ENCODE results near the gene SNRPD2.

SNRPD2 gene

GRCh38 chr19:45659096-45659729 lies 32.5 kb downstream of the SNRPD2 start:
- H3K36me3 ChIP-seq (ENCODE audit: control insufficient read depth in 5 of 5, insufficient read depth in 5 of 5, low read length in 5 of 5), result no peaks in the 10 kb centered on the region
- no peak overlapping the region for H3K4me3 ChIP-seq (ENCODE audit: low read depth in 1 of 5, low read length in 5 of 5)
- H3K9me3 ChIP-seq (ENCODE audit: control insufficient read depth in 5 of 5, low read length in 5 of 5), result no peaks in the 10 kb centered on the region
- H3K27me3 ChIP-seq (ENCODE audit: control insufficient read depth in 5 of 5, insufficient read depth in 4 of 5, low read length in 5 of 5), result no peaks in the 10 kb centered on the region
- H3K9ac ChIP-seq (ENCODE audit: low read length in 5 of 5), result no peak overlapping the region
- H3K4me1 ChIP-seq (ENCODE audit: control insufficient read depth in 5 of 5, insufficient read depth in 5 of 5, low read length in 5 of 5), result peaks cover 0 to 4% (median 4%) of the 10 kb centered on the region in 5 donors
- H3K27ac ChIP-seq (ENCODE audit: low read depth, low read length), result no peak overlapping the region

GRCh38 chr19:45657520-45658167 lies 34.1 kb downstream of the SNRPD2 start:
- Histone ChIP-seq H3K27me3 (ENCODE audit: control insufficient read depth in 5 of 5, insufficient read depth in 4 of 5, low read length in 5 of 5) (peaks cover 0 to 2% (median 0%) of the 10 kb centered on the region in 5 donors), H3K27ac (ENCODE audit: low read depth, low read length) (no peak overlapping the region), H3K4me1 (ENCODE audit: control insufficient read depth in 5 of 5, insufficient read depth in 5 of 5, low read length in 5 of 5) (no peaks in the 10 kb centered on the region), H3K36me3 (ENCODE audit: control insufficient read depth in 5 of 5, insufficient read depth in 5 of 5, low read length in 5 of 5) (no peaks in the 10 kb centered on the region), H3K9me3 (ENCODE audit: control insufficient read depth in 5 of 5, low read length in 5 of 5) (no peaks in the 10 kb centered on the region), H3K9ac (ENCODE audit: low read length in 5 of 5) (no peak overlapping the region), H3K4me3 (ENCODE audit: low read depth in 1 of 5, low read length in 5 of 5) (no peak overlapping the region)

GRCh38 chr19:45655073-45655472 lies 36.7 kb downstream of the SNRPD2 start:
- Histone ChIP-seq H3K4me3 (ENCODE audit: low read depth in 1 of 5, low read length in 5 of 5) (no peak overlapping the region), H3K4me1 (ENCODE audit: control insufficient read depth in 5 of 5, insufficient read depth in 5 of 5, low read length in 5 of 5) (no peaks in the 10 kb centered on the region), H3K9me3 (ENCODE audit: control insufficient read depth in 5 of 5, low read length in 5 of 5) (no peaks in the 10 kb centered on the region), H3K9ac (ENCODE audit: low read length in 5 of 5) (no peak overlapping the region), H3K27me3 (ENCODE audit: control insufficient read depth in 5 of 5, insufficient read depth in 4 of 5, low read length in 5 of 5) (peaks cover 0 to 2% (median 0%) of the 10 kb centered on the region in 5 donors), H3K36me3 (ENCODE audit: control insufficient read depth in 5 of 5, insufficient read depth in 5 of 5, low read length in 5 of 5) (no peaks in the 10 kb centered on the region), H3K27ac (ENCODE audit: low read depth, low read length) (no peak overlapping the region)

GRCh38 chr19:45653634-45654033 lies 38.1 kb downstream of the SNRPD2 start:
- no peaks in the 10 kb centered on the region for H3K4me1 ChIP-seq (ENCODE audit: control insufficient read depth in 5 of 5, insufficient read depth in 5 of 5, low read length in 5 of 5)
- H3K36me3 ChIP-seq (ENCODE audit: control insufficient read depth in 5 of 5, insufficient read depth in 5 of 5, low read length in 5 of 5), result no peaks in the 10 kb centered on the region
- H3K4me3 ChIP-seq (ENCODE audit: low read depth in 1 of 5, low read length in 5 of 5), result no peak overlapping the region
- no peaks in the 10 kb centered on the region for H3K9me3 ChIP-seq (ENCODE audit: control insufficient read depth in 5 of 5, low read length in 5 of 5)
- H3K27me3 ChIP-seq (ENCODE audit: control insufficient read depth in 5 of 5, insufficient read depth in 4 of 5, low read length in 5 of 5), result peaks cover 0 to 2% (median 0%) of the 10 kb centered on the region in 5 donors
- no peak overlapping the region for H3K27ac ChIP-seq (ENCODE audit: low read depth, low read length)
- no peak overlapping the region for H3K9ac ChIP-seq (ENCODE audit: low read length in 5 of 5)

GRCh38 chr19:45650722-45651121 lies 41.0 kb downstream of the SNRPD2 start:
- H3K9me3 ChIP-seq (ENCODE audit: control insufficient read depth in 5 of 5, low read length in 5 of 5), result no peaks in the 10 kb centered on the region
- peaks cover 0 to 8% (median 0%) of the 10 kb centered on the region in 5 donors for H3K27me3 ChIP-seq (ENCODE audit: control insufficient read depth in 5 of 5, insufficient read depth in 4 of 5, low read length in 5 of 5)
- H3K4me1 ChIP-seq (ENCODE audit: control insufficient read depth in 5 of 5, insufficient read depth in 5 of 5, low read length in 5 of 5), result peaks cover 0 to 9% (median 6%) of the 10 kb centered on the region in 5 donors
- H3K36me3 ChIP-seq (ENCODE audit: control insufficient read depth in 5 of 5, insufficient read depth in 5 of 5, low read length in 5 of 5), result no peaks in the 10 kb centered on the region
- no peak overlapping the region for H3K27ac ChIP-seq (ENCODE audit: low read depth, low read length)
- H3K9ac ChIP-seq (ENCODE audit: low read length in 5 of 5), result no peak overlapping the region
- H3K4me3 ChIP-seq (ENCODE audit: low read depth in 1 of 5, low read length in 5 of 5), result no peak overlapping the region

GRCh38 chr19:45646345-45646698 lies 45.4 kb downstream of the SNRPD2 start:
- peak overlapping the region in 3 of 5 donors; percentile 8 to 59 (median 59) for H3K4me3 ChIP-seq (ENCODE audit: low read depth in 1 of 5, low read length in 5 of 5)
- no peaks in the 10 kb centered on the region for H3K9me3 ChIP-seq (ENCODE audit: control insufficient read depth in 5 of 5, low read length in 5 of 5)
- peak overlapping the region in 1 of 5 donors; percentile 35 for H3K9ac ChIP-seq (ENCODE audit: low read length in 5 of 5)
- no peaks in the 10 kb centered on the region for H3K36me3 ChIP-seq (ENCODE audit: control insufficient read depth in 5 of 5, insufficient read depth in 5 of 5, low read length in 5 of 5)
- H3K27me3 ChIP-seq (ENCODE audit: control insufficient read depth in 5 of 5, insufficient read depth in 4 of 5, low read length in 5 of 5), result peaks cover 0 to 10% (median 9%) of the 10 kb centered on the region in 5 donors
- H3K4me1 ChIP-seq (ENCODE audit: control insufficient read depth in 5 of 5, insufficient read depth in 5 of 5, low read length in 5 of 5), result peaks cover 0 to 35% (median 24%) of the 10 kb centered on the region in 5 donors
- H3K27ac ChIP-seq (ENCODE audit: low read depth, low read length), result no peak overlapping the region

GRCh38 chr19:45645631-45646344 lies 46.0 kb downstream of the SNRPD2 start:
- Histone ChIP-seq H3K27ac (ENCODE audit: low read depth, low read length) (no peak overlapping the region), H3K4me3 (ENCODE audit: low read depth in 1 of 5, low read length in 5 of 5) (peak overlapping the region; percentile 8 to 59 (median 56)), H3K4me1 (ENCODE audit: control insufficient read depth in 5 of 5, insufficient read depth in 5 of 5, low read length in 5 of 5) (peaks cover 0 to 38% (median 30%) of the 10 kb centered on the region in 5 donors), H3K36me3 (ENCODE audit: control insufficient read depth in 5 of 5, insufficient read depth in 5 of 5, low read length in 5 of 5) (no peaks in the 10 kb centered on the region), H3K9ac (ENCODE audit: low read length in 5 of 5) (peak overlapping the region in 1 of 5 donors; percentile 35), H3K27me3 (ENCODE audit: control insufficient read depth in 5 of 5, insufficient read depth in 4 of 5, low read length in 5 of 5) (peaks cover 0 to 10% (median 9%) of the 10 kb centered on the region in 5 donors), H3K9me3 (ENCODE audit: control insufficient read depth in 5 of 5, low read length in 5 of 5) (no peaks in the 10 kb centered on the region)

GRCh38 chr19:45645068-45645630 lies 46.6 kb downstream of the SNRPD2 start:
- Histone ChIP-seq H3K9me3 (ENCODE audit: control insufficient read depth in 5 of 5, low read length in 5 of 5) (no peaks in the 10 kb centered on the region), H3K4me3 (ENCODE audit: low read depth in 1 of 5, low read length in 5 of 5) (peak overlapping the region in 3 of 5 donors; percentile 56 to 59 (median 59)), H3K36me3 (ENCODE audit: control insufficient read depth in 5 of 5, insufficient read depth in 5 of 5, low read length in 5 of 5) (no peaks in the 10 kb centered on the region), H3K27ac (ENCODE audit: low read depth, low read length) (no peak overlapping the region), H3K9ac (ENCODE audit: low read length in 5 of 5) (no peak overlapping the region), H3K4me1 (ENCODE audit: control insufficient read depth in 5 of 5, insufficient read depth in 5 of 5, low read length in 5 of 5) (peaks cover 0 to 38% (median 31%) of the 10 kb centered on the region in 5 donors), H3K27me3 (ENCODE audit: control insufficient read depth in 5 of 5, insufficient read depth in 4 of 5, low read length in 5 of 5) (peaks cover 0 to 10% (median 9%) of the 10 kb centered on the region in 5 donors)

GRCh38 chr19:45643927-45644771 lies 47.6 kb downstream of the SNRPD2 start:
- H3K27me3 ChIP-seq (ENCODE audit: control insufficient read depth in 5 of 5, insufficient read depth in 4 of 5, low read length in 5 of 5), result peaks cover 0 to 10% (median 9%) of the 10 kb centered on the region in 5 donors
- no peaks in the 10 kb centered on the region for H3K9me3 ChIP-seq (ENCODE audit: control insufficient read depth in 5 of 5, low read length in 5 of 5)
- H3K27ac ChIP-seq (ENCODE audit: low read depth, low read length), result no peak overlapping the region
- no peak overlapping the region for H3K9ac ChIP-seq (ENCODE audit: low read length in 5 of 5)
- peaks cover 0 to 42% (median 33%) of the 10 kb centered on the region in 5 donors for H3K4me1 ChIP-seq (ENCODE audit: control insufficient read depth in 5 of 5, insufficient read depth in 5 of 5, low read length in 5 of 5)
- H3K4me3 ChIP-seq (ENCODE audit: low read depth in 1 of 5, low read length in 5 of 5), result no peak overlapping the region
- H3K36me3 ChIP-seq (ENCODE audit: control insufficient read depth in 5 of 5, insufficient read depth in 5 of 5, low read length in 5 of 5), result no peaks in the 10 kb centered on the region
